Astrocyte of the cerebellum (primary cell): ENCODE measurements around the gene DCPS.

Experiments used
- DNase-seq: peaks from one replicate; pipeline ENCODE4 v3.0.0-alpha.2; 2011; ENCODE audit warnings: low read depth
- H3K4me3 ChIP-seq: 2 replicates; pipeline ENCODE4 v1.5.1; 2011; ENCODE audit warnings: mild to moderate bottlenecking, low read depth, low read length, moderate library complexity
- CTCF ChIP-seq: IDR thresholded peaks from 2 replicates; pipeline ENCODE4 v1.5.1; 2012; ENCODE audit warnings: low read length, low read depth, moderate library complexity, mild to moderate bottlenecking; ENCODE audit errors: missing control alignments
- in situ Hi-C: cut with HindIII; loops from 2 replicates; pipeline ENCODE4 v1.10.0; 2017; ENCODE audit warnings: low sequenced_read_pairs

The DCPS gene

GRCh38 chr11:126329644-126330211 lies 25.9 kb downstream of the DCPS start:
- no peak for DNase-seq
- in situ Hi-C loops: no loop called here
- H3K4me3 ChIP-seq: no peak overlapping the region
- TF ChIP-seq CTCF: no peak

- H3K4me3 ChIP-seq: no peak overlapping the region
- TF ChIP-seq CTCF: no peak
- no peak for DNase-seq
- in situ Hi-C loops: no loop called here
Measured at GRCh38 chr11:126331286-126331685, 27.4 kb downstream of the DCPS start.

GRCh38 chr11:126332221-126332711 lies 28.4 kb downstream of the DCPS start:
- DNase-seq: no peak
- in situ Hi-C loops: no loop called here
- no peak overlapping the region for H3K4me3 ChIP-seq
- TF ChIP-seq CTCF: no peak

- in situ Hi-C loops: no loop called here
- TF ChIP-seq CTCF: no peak
- no peak for DNase-seq
- H3K4me3 ChIP-seq: no peak overlapping the region
Measured at GRCh38 chr11:126333142-126333541, 29.3 kb downstream of the DCPS start.

DNA sequence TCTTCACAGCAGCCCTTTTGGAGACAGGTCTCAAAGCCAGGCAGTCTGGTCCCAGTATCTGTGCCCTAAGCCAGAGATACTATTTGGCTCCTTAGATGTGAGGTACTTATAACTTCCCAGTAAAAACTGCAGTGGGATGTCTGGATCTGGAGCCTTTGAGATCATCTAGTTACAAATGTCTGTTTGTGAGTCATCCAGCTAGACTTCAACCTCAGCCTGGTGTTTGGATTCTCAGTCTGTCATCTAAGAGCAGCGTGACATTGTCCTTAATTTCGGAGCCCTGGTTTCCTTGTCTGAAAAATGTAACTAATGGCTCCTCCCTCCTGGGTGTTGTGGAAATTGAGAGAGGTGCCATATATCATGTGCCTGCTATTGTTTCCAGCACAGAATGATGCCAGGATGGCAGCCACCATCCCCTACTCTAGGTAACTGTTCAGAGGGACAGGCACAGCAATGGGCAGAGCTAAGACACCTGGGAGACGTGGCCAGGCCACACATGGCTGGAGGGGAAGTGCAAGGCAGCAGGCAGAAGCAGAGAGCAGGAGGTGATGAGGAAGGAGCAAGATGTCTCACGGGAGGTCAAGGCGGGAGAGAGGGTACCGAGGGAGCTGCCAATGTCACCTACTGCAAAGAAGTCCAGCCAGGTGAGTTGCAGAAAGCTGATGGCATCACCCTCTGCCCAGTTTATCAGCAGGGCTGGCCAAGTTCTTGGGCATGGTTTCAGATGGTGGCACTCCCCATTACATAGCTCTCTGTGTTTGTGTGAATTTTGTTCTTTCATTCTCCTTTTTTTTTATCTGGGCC lies 31.0 kb downstream of the DCPS start:
- no peak overlapping the region for H3K4me3 ChIP-seq
- no peak for DNase-seq
- TF ChIP-seq CTCF: no peak
- in situ Hi-C loops: no loop called here

DNA sequence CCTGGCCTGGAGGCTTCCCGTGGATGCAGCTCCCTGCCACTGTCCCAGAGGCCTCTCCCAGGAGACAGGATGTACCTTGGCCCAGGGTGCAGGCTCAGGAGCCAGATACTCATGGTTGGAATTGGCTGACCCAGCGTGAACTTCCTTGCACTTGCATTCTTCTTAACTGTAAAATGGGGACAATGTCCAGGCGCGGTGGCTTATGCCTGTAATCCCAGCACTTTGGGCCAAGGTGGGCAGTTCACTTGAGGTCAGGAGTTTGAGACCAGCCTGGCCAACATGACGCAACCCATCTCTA lies 31.6 kb downstream of the DCPS start:
- TF ChIP-seq CTCF: no peak
- in situ Hi-C loops: no loop called here

More for the DNA sequence above, 31.6 kb downstream of the DCPS start:
- no peak for DNase-seq
- no peak overlapping the region for H3K4me3 ChIP-seq
